MM.1S (cell line): ENCODE results near the gene PLD1.
A peak's percentile ranks its signal among the peaks of the same experiment; 100 is the strongest.

ENCODE experiments used
- DNase-seq: peaks from one replicate; pipeline ENCODE4 v3.0.0-alpha.2; 2015
- H2AFZ ChIP-seq: fragments of 300-600 bp; sonication (generic); 2 replicates; pipeline ENCODE4 v1.6.0; 2016; ENCODE audit warnings: antibody characterized with exemption, low read length
- H3F3A ChIP-seq: fragments of 300-600 bp; sonication (generic); 2 replicates; pipeline ENCODE4 v1.6.1; 2016; ENCODE audit warnings: mild to moderate bottlenecking, antibody characterized with exemption, low read length, moderate library complexity, mixed read lengths; ENCODE audit not compliant: insufficient read depth
- H3K27ac ChIP-seq: fragments of 300-600 bp; sonication (generic); 2 replicates; pipeline ENCODE4 v1.5.1; 2016; ENCODE audit warnings: mild to moderate bottlenecking, low read length
- H3K27me3 ChIP-seq: fragments of 300-600 bp; sonication (generic); replicated peaks from 2 replicates; pipeline ENCODE4 v1.6.0; 2016; ENCODE audit warnings: low read length; ENCODE audit not compliant: insufficient read depth
- H3K36me3 ChIP-seq: fragments of 300-600 bp; sonication (generic); replicated peaks from 2 replicates; pipeline ENCODE4 v1.6.1; 2016; ENCODE audit warnings: mild to moderate bottlenecking, low read length, mixed read lengths; ENCODE audit not compliant: insufficient read depth
- H3K4me1 ChIP-seq: fragments of 300-600 bp; sonication (generic); 2 replicates; pipeline ENCODE4 v1.6.1; 2016; ENCODE audit warnings: low read length, mixed read lengths
- H3K4me2 ChIP-seq: fragments of 300-600 bp; sonication (generic); 2 replicates; pipeline ENCODE4 v1.6.0; 2016; ENCODE audit warnings: low read depth, low read length
- H3K4me3 ChIP-seq: fragments of 300-600 bp; sonication (generic); 2 replicates; pipeline ENCODE4 v1.5.1; 2016; ENCODE audit warnings: low read length, mixed read lengths
- H3K79me2 ChIP-seq: fragments of 300-600 bp; sonication (generic); 2 replicates; pipeline ENCODE4 v1.6.1; 2016; ENCODE audit warnings: mixed run types, low read length, mixed read lengths
- H3K9ac ChIP-seq: fragments of 300-600 bp; sonication (generic); 2 replicates; pipeline ENCODE4 v1.6.1; 2016; ENCODE audit warnings: low read length, mixed read lengths
- H3K9me2 ChIP-seq: fragments of 300-600 bp; sonication (generic); replicated peaks from 2 replicates; pipeline ENCODE4 v1.6.1; 2016; ENCODE audit warnings: mild to moderate bottlenecking, low read length, mixed read lengths; ENCODE audit not compliant: insufficient read depth
- H3K9me3 ChIP-seq: fragments of 300-600 bp; sonication (generic); replicated peaks from 2 replicates; pipeline ENCODE4 v1.6.1; 2016; ENCODE audit warnings: mild to moderate bottlenecking, low read length, mixed read lengths; ENCODE audit not compliant: insufficient read depth
- H4K20me1 ChIP-seq: fragments of 300-600 bp; sonication (generic); 2 replicates; pipeline ENCODE4 v1.6.1; 2016; ENCODE audit warnings: mild to moderate bottlenecking, low read length, moderate library complexity, mixed read lengths; ENCODE audit not compliant: insufficient read depth
- CTCF ChIP-seq: fragments of 300-600 bp; sonication (generic); IDR thresholded peaks from 2 replicates; pipeline ENCODE4 v1.5.1; 2016; ENCODE audit warnings: antibody characterized with exemption, low read length, mixed read lengths
- EZH2 ChIP-seq: fragments of 300-600 bp; sonication (generic); optimal IDR thresholded peaks from 2 replicates; pipeline ENCODE3; 2017; ENCODE audit warnings: low read depth, mild to moderate bottlenecking, antibody characterized with exemption, low read length, mixed read lengths
- EZH2phosphoT487 ChIP-seq: fragments of 300-600 bp; sonication (generic); IDR thresholded peaks from 2 replicates; pipeline ENCODE4 v1.6.1; 2018; ENCODE audit warnings: antibody characterized with exemption, low read length

PLD1 gene

GRCh38 chr3:171615281-171615680 lies 195.0 kb downstream of the PLD1 start:
- TF ChIP-seq CTCF: no peak
- Histone ChIP-seq H3K9me2 (no peaks in the 10 kb centered on the region), H3K4me2 (no peak overlapping the region), H2AFZ (no peak overlapping the region), H3K9me3 (no peaks in the 10 kb centered on the region), H3F3A (no peaks in the 10 kb centered on the region), H3K4me3 (no peak overlapping the region), H3K27me3 (no peaks in the 10 kb centered on the region), H3K79me2 (no peaks in the 10 kb centered on the region), H3K27ac (no peak overlapping the region), H3K9ac (no peak overlapping the region), H3K36me3 (no peaks in the 10 kb centered on the region), H4K20me1 (no peaks in the 10 kb centered on the region), H3K4me1 (no peaks in the 10 kb centered on the region)
- no peak for DNase-seq

DNA sequence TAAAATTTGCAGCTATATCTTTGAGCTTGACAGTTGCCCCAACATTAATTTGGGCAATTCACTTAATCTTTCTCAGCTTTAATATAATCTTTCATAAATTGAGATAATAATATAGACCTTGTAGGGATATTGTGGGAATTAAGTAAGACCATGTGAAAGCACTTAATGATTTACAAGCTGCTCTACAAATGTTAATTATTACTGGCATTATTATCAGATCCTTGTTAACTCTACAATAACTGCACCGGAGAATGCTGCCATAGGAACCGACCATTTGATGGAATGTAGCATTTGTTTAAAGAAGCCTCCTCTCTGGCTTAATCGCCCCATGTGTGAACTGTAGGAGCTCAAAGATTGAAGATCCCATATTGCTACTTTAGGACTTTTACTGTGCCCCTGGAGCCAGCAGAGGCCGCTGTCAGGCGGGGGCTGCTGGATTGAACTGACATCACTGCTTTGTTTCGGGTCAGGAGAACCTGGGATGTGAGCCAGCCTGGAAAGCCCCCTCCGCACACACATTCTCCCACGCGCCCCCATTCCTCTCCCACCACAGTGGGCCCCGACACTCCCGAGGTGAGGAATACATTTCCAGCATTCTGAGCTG lies 195.9 kb downstream of the PLD1 start:
- H2AFZ ChIP-seq: no peak overlapping the region
- no peaks in the 10 kb centered on the region for H4K20me1 ChIP-seq

GRCh38 chr3:171607452-171607851 lies 202.8 kb downstream of the PLD1 start:
- no peak for DNase-seq
- Histone ChIP-seq H3K9me3 (no peaks in the 10 kb centered on the region), H3K79me2 (no peaks in the 10 kb centered on the region), H3K27ac (no peak overlapping the region), H4K20me1 (no peaks in the 10 kb centered on the region), H3K4me3 (no peak overlapping the region), H3K36me3 (no peaks in the 10 kb centered on the region), H3K9ac (no peak overlapping the region), H3K9me2 (no peaks in the 10 kb centered on the region), H2AFZ (no peak overlapping the region), H3K4me1 (no peaks in the 10 kb centered on the region), H3F3A (no peaks in the 10 kb centered on the region), H3K4me2 (no peak overlapping the region), H3K27me3 (no peaks in the 10 kb centered on the region)
- TF ChIP-seq EZH2phosphoT487: no peak
- TF ChIP-seq EZH2: no peak
- no peak for TF ChIP-seq CTCF

More for the DNA sequence above, 195.9 kb downstream of the PLD1 start:
- Histone ChIP-seq H3K27me3 (no peaks in the 10 kb centered on the region), H3K9me2 (no peaks in the 10 kb centered on the region), H3K36me3 (no peaks in the 10 kb centered on the region), H3K9me3 (no peaks in the 10 kb centered on the region), H3K27ac (no peak overlapping the region), H3K4me1 (no peaks in the 10 kb centered on the region), H3K4me2 (no peak overlapping the region), H3K9ac (no peak overlapping the region), H3K79me2 (no peaks in the 10 kb centered on the region), H3F3A (no peaks in the 10 kb centered on the region), H3K4me3 (no peak overlapping the region)
- peak; percentile 59 for TF ChIP-seq CTCF
- no peak for TF ChIP-seq EZH2phosphoT487
- DNase-seq: peak; percentile 22
